ENCODE results near the gene MLLT6.
A peak's percentile ranks its signal among the peaks of the same experiment; 100 is the strongest.

The MLLT6 gene

GRCh38 chr17:38704606-38705522 is at the start of gene MLLT6:
Gene MLLT6, plus strand, starts transcription at chr17:38705273. Its CDS starts 360 bp downstream, at chr17:38705633.
- no peak for DNase-seq (ENCODE audit: low read depth)

GRCh38 chr17:38656959-38657823 is 47.9 kb upstream of the MLLT6 start:
- DNase-seq (ENCODE audit: low read depth) = no peak
- no peak for TF ChIP-seq CTCF (IDR thresholded peaks at IDR 0.05; ENCODE audit: control insufficient read depth, insufficient read depth, low read depth, low read length, missing control alignments)
- no peak overlapping the region for H3K4me3 ChIP-seq (ENCODE audit: control insufficient read depth, low read depth, low read length)

More at GRCh38 chr17:38704606-38705522, at the start of gene MLLT6:
- peak within 1 kb of the TSS; percentile 98 for H3K4me3 ChIP-seq (ENCODE audit: control insufficient read depth, low read depth, low read length)
- no peak for TF ChIP-seq CTCF (IDR thresholded peaks at IDR 0.05; ENCODE audit: control insufficient read depth, insufficient read depth, low read depth, low read length, missing control alignments)

GRCh38 chr17:38657824-38658740 is 47.0 kb upstream of the MLLT6 start:
- no peak for TF ChIP-seq CTCF (IDR thresholded peaks at IDR 0.05; ENCODE audit: control insufficient read depth, insufficient read depth, low read depth, low read length, missing control alignments)
- H3K4me3 ChIP-seq (ENCODE audit: control insufficient read depth, low read depth, low read length) = no peak overlapping the region
- no peak for DNase-seq (ENCODE audit: low read depth)

GRCh38 chr17:38658741-38659345 is 46.2 kb upstream of the MLLT6 start:
- DNase-seq (ENCODE audit: low read depth) = no peak
- no peak for TF ChIP-seq CTCF (IDR thresholded peaks at IDR 0.05; ENCODE audit: control insufficient read depth, insufficient read depth, low read depth, low read length, missing control alignments)
- no peak overlapping the region for H3K4me3 ChIP-seq (ENCODE audit: control insufficient read depth, low read depth, low read length)

GRCh38 chr17:38659415-38659814 is 45.7 kb upstream of the MLLT6 start:
- TF ChIP-seq CTCF (IDR thresholded peaks at IDR 0.05; ENCODE audit: control insufficient read depth, insufficient read depth, low read depth, low read length, missing control alignments) = no peak
- DNase-seq (ENCODE audit: low read depth) = no peak
- H3K4me3 ChIP-seq (ENCODE audit: control insufficient read depth, low read depth, low read length) = no peak overlapping the region
